A549 (cell line): ENCODE measurements around the gene MRPS34.

Experiments used
- FOSL2 ChIP-seq, 2 experiments: fragments of 450-650 bp in 1 of 2; fragments of >200 bp in 1 of 2; sonication (Bioruptor Twin) in 1 of 2; formaldehyde crosslinking; IDR thresholded peaks; 2 replicates each; pipeline versions ENCODE4 v1.5.0 to v1.6.1; 2016 to 2020; ENCODE audit warnings: mild to moderate bottlenecking in 1 of 2, moderate library complexity in 1 of 2
- RCOR1 ChIP-seq: fragments of 150-350 bp; IDR thresholded peaks from 2 replicates; pipeline ENCODE4 v1.6.1; 2014; ENCODE audit warnings: antibody characterized with exemption, low read length, low read depth
- USF2 ChIP-seq: fragments of 450-650 bp; IDR thresholded peaks from 2 replicates; pipeline ENCODE4 v1.6.1; 2014; ENCODE audit warnings: antibody characterized with exemption
- TF ChIP-seq, protein P1 (sequence below): fragments of >200 bp; sonication (Bioruptor Twin); formaldehyde crosslinking; IDR thresholded peaks from 3 replicates; pipeline ENCODE4 v1.5.1; 2016
- TF ChIP-seq, protein P2 (sequence below): IDR thresholded peaks from 2 replicates; pipeline ENCODE4 v1.6.1; 2012

DNA sequence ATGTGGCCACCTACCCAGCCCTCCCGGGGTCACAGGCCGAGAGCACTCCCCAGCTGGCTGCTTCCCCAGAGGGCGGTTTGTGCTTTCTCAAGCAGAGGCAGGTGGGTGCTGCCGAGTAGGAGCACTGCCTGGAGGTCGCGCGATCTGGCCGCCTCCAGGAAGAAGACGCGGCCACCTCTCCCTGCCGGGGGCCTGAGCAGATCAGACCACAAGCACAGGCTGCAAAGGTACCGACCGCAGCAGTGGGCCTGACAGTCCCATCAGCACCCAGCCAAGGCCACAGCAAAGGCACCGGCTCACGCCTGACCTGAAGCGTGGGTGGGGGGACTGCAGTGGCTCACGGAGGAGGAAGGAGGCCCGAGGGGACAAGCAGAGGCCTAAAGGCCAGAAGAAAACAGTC lies 35.8 kb upstream of the MRPS34 start:
- TF ChIP-seq, protein P1, sequence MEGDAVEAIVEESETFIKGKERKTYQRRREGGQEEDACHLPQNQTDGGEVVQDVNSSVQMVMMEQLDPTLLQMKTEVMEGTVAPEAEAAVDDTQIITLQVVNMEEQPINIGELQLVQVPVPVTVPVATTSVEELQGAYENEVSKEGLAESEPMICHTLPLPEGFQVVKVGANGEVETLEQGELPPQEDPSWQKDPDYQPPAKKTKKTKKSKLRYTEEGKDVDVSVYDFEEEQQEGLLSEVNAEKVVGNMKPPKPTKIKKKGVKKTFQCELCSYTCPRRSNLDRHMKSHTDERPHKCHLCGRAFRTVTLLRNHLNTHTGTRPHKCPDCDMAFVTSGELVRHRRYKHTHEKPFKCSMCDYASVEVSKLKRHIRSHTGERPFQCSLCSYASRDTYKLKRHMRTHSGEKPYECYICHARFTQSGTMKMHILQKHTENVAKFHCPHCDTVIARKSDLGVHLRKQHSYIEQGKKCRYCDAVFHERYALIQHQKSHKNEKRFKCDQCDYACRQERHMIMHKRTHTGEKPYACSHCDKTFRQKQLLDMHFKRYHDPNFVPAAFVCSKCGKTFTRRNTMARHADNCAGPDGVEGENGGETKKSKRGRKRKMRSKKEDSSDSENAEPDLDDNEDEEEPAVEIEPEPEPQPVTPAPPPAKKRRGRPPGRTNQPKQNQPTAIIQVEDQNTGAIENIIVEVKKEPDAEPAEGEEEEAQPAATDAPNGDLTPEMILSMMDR = no peak
- TF ChIP-seq FOSL2 (IDR thresholded peaks at IDR 0.05) = no peak
- no peak for TF ChIP-seq FOSL2 (CRISPR knock-in tag; IDR thresholded peaks at IDR 0.05)
- TF ChIP-seq USF2 = no peak
- no peak for TF ChIP-seq RCOR1
- TF ChIP-seq, protein P2, sequence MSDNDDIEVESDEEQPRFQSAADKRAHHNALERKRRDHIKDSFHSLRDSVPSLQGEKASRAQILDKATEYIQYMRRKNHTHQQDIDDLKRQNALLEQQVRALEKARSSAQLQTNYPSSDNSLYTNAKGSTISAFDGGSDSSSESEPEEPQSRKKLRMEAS = no peak
